SK-N-SH (cell line): ENCODE data around the gene MAP3K5. TPM values are rescaled to one million over a fixed set of nuclear protein-coding genes. Genes with fewer than 3 reads are reported as not detected.

Source experiments
- CTCF ChIA-PET: fragments of 300-600, 350-600 bp; formaldehyde crosslinking; extraction: SDS; loops from one replicate; lab custom pipeline; 2021; lab: Yijun Ruan, JAX
- POLR2A ChIA-PET: fragments of 350-600 bp; sonication (Branson Sonifier 250); formaldehyde crosslinking; extraction: SDS; loops from one replicate; lab custom pipeline; 2020; ENCODE audit warnings: antibody characterized with exemption, inconsistent platforms; lab: Yijun Ruan, JAX
- DNase-seq: peaks from one replicate; pipeline ENCODE4 v3.0.0; 2012
- H2AFZ ChIP-seq: fragments of 200-600 bp; sonication (generic); 2 replicates; pipeline ENCODE4 v1.8.1; 2016; ENCODE audit warnings: antibody characterized with exemption, mild to moderate bottlenecking, low read depth
- H3F3A ChIP-seq: fragments of 200-600 bp; sonication (generic); replicated peaks from 2 replicates; pipeline ENCODE3; 2016; ENCODE audit warnings: antibody characterized with exemption, mild to moderate bottlenecking; ENCODE audit not compliant: insufficient read depth
- H3K27ac ChIP-seq, 2 experiments: fragments of 200-500 bp in 1 of 2; fragments of 200-600 bp in 1 of 2; sonication (Bioruptor generic) in 1 of 2; sonication (generic), shearing (Covaris generic) in 1 of 2; 2 replicates each; pipeline versions ENCODE4 v1.5.1 to v1.6.1; 2014 to 2016; ENCODE audit warnings: low read depth in 2 of 2, inconsistent platforms in 1 of 2, low read length in 1 of 2, mild to moderate bottlenecking in 1 of 2, mixed read lengths in 1 of 2
- H3K27me3 ChIP-seq: fragments of 200-600 bp; sonication (generic), shearing (Covaris generic); 2 replicates; pipeline ENCODE4 v1.6.1; 2016; ENCODE audit warnings: mixed run types; ENCODE audit not compliant: insufficient read depth
- H3K36me3 ChIP-seq, 2 experiments: fragments of 200-500 bp in 1 of 2; fragments of 200-600 bp in 1 of 2; sonication (Bioruptor generic) in 1 of 2; sonication (generic) in 1 of 2; replicated peaks in 1 of 2; 2 replicates each; pipeline versions ENCODE3 to v1.5.1; 2014 to 2016; ENCODE audit warnings: low read length in 1 of 2, mild to moderate bottlenecking in 1 of 2; ENCODE audit not compliant: insufficient read depth in 2 of 2, control insufficient read depth in 1 of 2
- H3K4me1 ChIP-seq, 2 experiments: fragments of 200-500 bp in 1 of 2; fragments of 200-600 bp in 1 of 2; sonication (Bioruptor generic) in 1 of 2; sonication (generic), shearing (Covaris generic) in 1 of 2; 2 replicates each; pipeline versions ENCODE4 v1.5.1 to v1.6.1; 2014 to 2016; ENCODE audit warnings: low read depth in 1 of 2, low read length in 1 of 2, mixed run types in 1 of 2; ENCODE audit not compliant: insufficient read depth in 2 of 2, control insufficient read depth in 1 of 2
- H3K4me2 ChIP-seq: fragments of 200-600 bp; sonication (generic), shearing (Covaris generic); 2 replicates; pipeline ENCODE4 v1.6.1; 2017; ENCODE audit warnings: mixed run types
- H3K4me3 ChIP-seq, 2 experiments: fragments of 200-500 bp in 1 of 2; fragments of 200-600 bp in 1 of 2; sonication (Bioruptor generic) in 1 of 2; sonication (generic), shearing (Covaris generic) in 1 of 2; 2 replicates each; pipeline versions ENCODE4 v1.5.1 to v1.8.1; 2014 to 2016; ENCODE audit warnings: low read depth in 2 of 2, inconsistent platforms in 1 of 2, low read length in 1 of 2, mild to moderate bottlenecking in 1 of 2, mixed read lengths in 1 of 2, moderate library complexity in 1 of 2
- H3K79me2 ChIP-seq: fragments of 200-600 bp; sonication (generic); 2 replicates; pipeline ENCODE4 v1.8.1; 2017; ENCODE audit warnings: mild to moderate bottlenecking; ENCODE audit not compliant: insufficient read depth
- H3K9ac ChIP-seq: fragments of 200-600 bp; sonication (generic); 2 replicates; pipeline ENCODE4 v1.6.1; 2017; ENCODE audit warnings: mixed run types
- H3K9me2 ChIP-seq: fragments of 200-600 bp; sonication (generic); 2 replicates; pipeline ENCODE4 v1.6.1; 2017; ENCODE audit warnings: mixed run types
- H3K9me3 ChIP-seq: fragments of 200-600 bp; sonication (generic); 2 replicates; pipeline ENCODE4 v1.6.1; 2017; ENCODE audit warnings: mixed run types, mild to moderate bottlenecking, moderate library complexity
- H4K20me1 ChIP-seq: fragments of 200-600 bp; sonication (generic); 2 replicates; pipeline ENCODE4 v1.6.1; 2017; ENCODE audit warnings: mild to moderate bottlenecking, mixed run types; ENCODE audit not compliant: insufficient read depth
- CTCF ChIP-seq: fragments of 200-600 bp; sonication (generic); IDR thresholded peaks from 2 replicates; pipeline ENCODE4 v1.6.1; 2017; ENCODE audit warnings: antibody characterized with exemption, mild to moderate bottlenecking, moderate library complexity
- EP300 ChIP-seq, 2 experiments: IDR thresholded peaks; 2 replicates each; pipeline versions ENCODE4 v1.4.0 to v1.6.1; 2012; ENCODE audit warnings: borderline replicate concordance in 1 of 2, low read depth in 1 of 2, low read length in 1 of 2
- EZH2phosphoT487 ChIP-seq: fragments of 200-600 bp; sonication (generic); IDR thresholded peaks from 2 replicates; pipeline ENCODE4 v1.6.1; 2017; ENCODE audit warnings: low read depth, mixed run types, mild to moderate bottlenecking, antibody characterized with exemption, moderate library complexity, borderline replicate concordance
- FOSL2 ChIP-seq: IDR thresholded peaks from 2 replicates; pipeline ENCODE4 v1.4.0; 2012; ENCODE audit warnings: low read depth, mild to moderate bottlenecking, moderate library complexity, borderline replicate concordance
- GABPA ChIP-seq: IDR thresholded peaks from 2 replicates; pipeline ENCODE4 v1.4.0; 2012; ENCODE audit warnings: low read depth, mild to moderate bottlenecking
- JUND ChIP-seq: IDR thresholded peaks from 2 replicates; pipeline ENCODE4 v1.4.0; 2012
- MAX ChIP-seq: IDR thresholded peaks from 2 replicates; pipeline ENCODE4 v1.4.0; 2012; ENCODE audit warnings: low read depth
- MEF2A ChIP-seq: IDR thresholded peaks from 2 replicates; pipeline ENCODE4 v1.4.0; 2012; ENCODE audit warnings: low read depth, borderline replicate concordance
- NFIC ChIP-seq: IDR thresholded peaks from 2 replicates; pipeline ENCODE4 v1.4.0; 2012; ENCODE audit warnings: borderline replicate concordance
- REST ChIP-seq: IDR thresholded peaks from 2 replicates; pipeline ENCODE4 v1.6.1; 2012; ENCODE audit warnings: mild to moderate bottlenecking, low read depth, low read length, moderate library complexity
- RFX5 ChIP-seq: IDR thresholded peaks from 2 replicates; pipeline ENCODE4 v1.6.1; 2012; ENCODE audit warnings: mild to moderate bottlenecking, improper control_type of control experiment, low read length
- RXRA ChIP-seq: IDR thresholded peaks from 2 replicates; pipeline ENCODE4 v1.4.0; 2012; ENCODE audit warnings: low read depth, mild to moderate bottlenecking, borderline replicate concordance
- SMC3 ChIP-seq: IDR thresholded peaks from 2 replicates; pipeline ENCODE4 v1.6.1; 2012; ENCODE audit warnings: low read depth, low read length, improper control_type of control experiment
- TAF1 ChIP-seq: IDR thresholded peaks from 2 replicates; pipeline ENCODE4 v1.6.1; 2012; ENCODE audit warnings: low read depth, mild to moderate bottlenecking, low read length, moderate library complexity, borderline replicate concordance
- USF1 ChIP-seq: IDR thresholded peaks from 2 replicates; pipeline ENCODE4 v1.4.0; 2012; ENCODE audit warnings: low read depth, borderline replicate concordance
- WGBS: methylation state at CpG from one replicate; pipeline ENCODE4 v1.1.6; 2017; ENCODE audit warnings: low lambda C conversion rate; 5-methylcytosine and 5-hydroxymethylcytosine counted together
- polyA plus RNA-seq, 3 experiments: library from polyadenylated mRNA; depleted of rRNA; stranded (reverse); fragments of >200 nt; gene quantifications; 2 replicates each; pipeline ENCODE4 v1.2.3, GENCODE V29; 2012
- TF ChIP-seq, protein P1 (sequence below): fragments of 150-350 bp; IDR thresholded peaks from 2 replicates; pipeline ENCODE4 v1.6.1; 2017; ENCODE audit warnings: antibody characterized with exemption, low read length, low read depth, borderline replicate concordance

MAP3K5 gene
- polyA plus RNA-seq, 1 of the 3 experiments (the other 2 are of a cell fraction): 1.4 TPM

DNA sequence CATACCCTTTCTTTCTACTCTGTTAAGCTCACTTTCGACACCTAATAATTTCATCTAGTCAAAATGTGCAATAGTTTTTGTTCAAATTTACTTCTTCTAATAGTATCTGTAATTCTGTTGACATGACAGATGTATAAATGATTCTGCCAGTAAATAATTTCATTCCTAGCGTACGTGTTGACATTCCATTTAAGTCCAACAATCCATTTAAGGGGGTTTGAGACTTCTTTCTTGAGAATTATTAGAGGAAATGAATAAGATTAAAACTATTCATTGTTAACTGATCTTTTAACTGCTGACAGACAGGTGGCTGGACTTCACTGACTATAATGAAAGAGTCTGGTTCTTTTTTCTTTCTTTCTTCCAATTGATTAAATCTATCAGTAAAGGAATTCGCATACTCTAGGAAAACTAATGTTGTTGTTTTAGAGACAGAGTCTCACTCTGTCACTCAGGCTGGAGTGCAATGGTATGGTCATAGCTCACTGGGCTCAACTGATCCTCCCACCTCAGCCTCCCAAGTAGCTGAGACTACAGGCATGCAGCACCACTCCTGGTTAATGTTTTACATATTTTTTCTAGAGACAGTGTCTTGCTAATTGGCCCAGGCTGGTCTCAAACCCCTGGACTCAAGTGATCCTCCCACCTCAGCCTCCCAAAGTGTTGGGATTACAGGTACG is 55.9 kb downstream of the MAP3K5 start:
- CTCF ChIA-PET: interaction anchor here (2.0 kb wide), 1 partner anchor 56 kb away, joined by 7 read pairs; the partner anchor contains the start of gene MAP3K5

GRCh38 chr6:136734977-136735376 is 57.3 kb downstream of the MAP3K5 start:
- CTCF ChIA-PET: interaction anchor here (1.5 kb wide), 1 partner anchor 57 kb away, joined by 3 read pairs; the partner anchor contains the start of gene MAP3K5
- H3K27ac ChIP-seq: no peak overlapping the region
- H3K9me3 ChIP-seq: no peaks in the 10 kb centered on the region
- no peak overlapping the region for H3K4me3 ChIP-seq
- H3F3A ChIP-seq: no peaks in the 10 kb centered on the region
- 81% methylated on average over 1 of the region's 1 CpG for WGBS
- POLR2A ChIA-PET: no interaction called here
- H3K36me3 ChIP-seq: no peaks in the 10 kb centered on the region
- no peak overlapping the region for H3K9ac ChIP-seq
- H4K20me1 ChIP-seq: no peaks in the 10 kb centered on the region
- no peaks in the 10 kb centered on the region for H3K27me3 ChIP-seq
- H3K4me2 ChIP-seq: no peak overlapping the region
- TF ChIP-seq RFX5: no peak
- TF ChIP-seq TAF1: no peak
- TF ChIP-seq MAX: no peak
- TF ChIP-seq NFIC: no peak
- no peak for TF ChIP-seq FOSL2
- TF ChIP-seq SMC3: no peak
- no peak for TF ChIP-seq USF1
- TF ChIP-seq, protein P1, sequence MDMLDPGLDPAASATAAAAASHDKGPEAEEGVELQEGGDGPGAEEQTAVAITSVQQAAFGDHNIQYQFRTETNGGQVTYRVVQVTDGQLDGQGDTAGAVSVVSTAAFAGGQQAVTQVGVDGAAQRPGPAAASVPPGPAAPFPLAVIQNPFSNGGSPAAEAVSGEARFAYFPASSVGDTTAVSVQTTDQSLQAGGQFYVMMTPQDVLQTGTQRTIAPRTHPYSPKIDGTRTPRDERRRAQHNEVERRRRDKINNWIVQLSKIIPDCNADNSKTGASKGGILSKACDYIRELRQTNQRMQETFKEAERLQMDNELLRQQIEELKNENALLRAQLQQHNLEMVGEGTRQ: no peak
- no peak for TF ChIP-seq REST
- TF ChIP-seq MEF2A: no peak
- TF ChIP-seq JUND: no peak
- TF ChIP-seq GABPA: no peak
- TF ChIP-seq CTCF: no peak
- TF ChIP-seq EZH2phosphoT487: no peak
- TF ChIP-seq RXRA: no peak
- no peak overlapping the region for H2AFZ ChIP-seq
- no peaks in the 10 kb centered on the region for H3K9me2 ChIP-seq
- H3K79me2 ChIP-seq: peaks cover 7% of the 10 kb centered on the region; the same call in 1 of the 2 replicates
- no peak for DNase-seq
- H3K4me1 ChIP-seq: peaks cover 0 to 3% of the 10 kb centered on the region in 2 experiments; a peak in 2 of 4 replicates

More for the DNA sequence above, 55.9 kb downstream of the MAP3K5 start:
- H3F3A ChIP-seq: no peaks in the 10 kb centered on the region
- POLR2A ChIA-PET: no interaction called here
- no peaks in the 10 kb centered on the region for H3K27me3 ChIP-seq
- H3K4me3 ChIP-seq: no peak overlapping the region
- H3K9me2 ChIP-seq: no peaks in the 10 kb centered on the region
- no peak for TF ChIP-seq GABPA
- TF ChIP-seq, protein P1: no peak
- TF ChIP-seq RFX5: no peak
- TF ChIP-seq EP300 (IDR thresholded peaks at IDR 0.05; ENCODE audit: borderline replicate concordance in 1 of 2, low read depth in 1 of 2, low read length in 1 of 2): no peak
- WGBS: 87% methylated on average over 5 of the region's 5 CpGs
- H4K20me1 ChIP-seq: no peaks in the 10 kb centered on the region
- no peaks in the 10 kb centered on the region for H3K9me3 ChIP-seq
- peaks cover 14% of the 10 kb centered on the region for H3K79me2 ChIP-seq
- no peak overlapping the region for H2AFZ ChIP-seq
- no peak overlapping the region for H3K9ac ChIP-seq
- no peaks in the 10 kb centered on the region for H3K36me3 ChIP-seq
- no peak for DNase-seq
- no peak overlapping the region for H3K4me2 ChIP-seq
- H3K4me1 ChIP-seq: peaks cover 0 to 3% of the 10 kb centered on the region in 2 experiments; a peak in 2 of 4 replicates
- H3K27ac ChIP-seq: no peak overlapping the region
